Heart left ventricle (tissue), 13 donors: ENCODE results near the gene VWA8.

Source experiments
- POLR2A ChIP-seq, 2 donors: fragments of 450-650 bp; IDR thresholded peaks; one replicate each; pipeline ENCODE4 v1.6.1; 2017; ENCODE audit warnings: antibody characterized with exemption in 2 of 2, mild to moderate bottlenecking in 2 of 2, moderate library complexity in 2 of 2
- TF ChIP-seq, protein P1 (sequence below), 12 donors: fragments of 200-600 bp; sonication (generic) in 4 of 12; IDR thresholded peaks; one replicate each; pipeline versions ENCODE4 v1.5.0 to v1.8.0; 2018 to 2022; ENCODE audit warnings: antibody characterized with exemption in 12 of 12, mild to moderate bottlenecking in 5 of 12
- donor health status: ischemic (EF 13 %, LVEDD 7.1; RV severe dilation, severe dysfunction).
- donor health status: DM: no; HTN: yes; CAD: no.
- donor health status: DM: no; HTN: no; CAD: no.
- donor health status: ischemic (EF 25% LVEDD 6.9; RV normal size, moderate dysfunction).
- donor health status: ischemic (EF 25% LVEDD 5.7; RV mildly dilated, moderate dysfunction).
- donor health status: ischemic (EF 35%, LVEDD 5.7; RV mildly dilated, moderate dysfunction).
- donor health status: nonischemic (EF 11% LVEDD 7.7; RV severe dilation, severe dysfunction).
- donor health status: DM: yes; HTN: yes; CAD: no.
- donor health status: PGD.
- donor health status: ischemic (EF 29% LVEDD 5.4; RV normal size, mild dysfunction).
- donor health status: nonischemic (EF 23%, LVEDD 6.1; RV moderate dilation, normal function).

DNA sequence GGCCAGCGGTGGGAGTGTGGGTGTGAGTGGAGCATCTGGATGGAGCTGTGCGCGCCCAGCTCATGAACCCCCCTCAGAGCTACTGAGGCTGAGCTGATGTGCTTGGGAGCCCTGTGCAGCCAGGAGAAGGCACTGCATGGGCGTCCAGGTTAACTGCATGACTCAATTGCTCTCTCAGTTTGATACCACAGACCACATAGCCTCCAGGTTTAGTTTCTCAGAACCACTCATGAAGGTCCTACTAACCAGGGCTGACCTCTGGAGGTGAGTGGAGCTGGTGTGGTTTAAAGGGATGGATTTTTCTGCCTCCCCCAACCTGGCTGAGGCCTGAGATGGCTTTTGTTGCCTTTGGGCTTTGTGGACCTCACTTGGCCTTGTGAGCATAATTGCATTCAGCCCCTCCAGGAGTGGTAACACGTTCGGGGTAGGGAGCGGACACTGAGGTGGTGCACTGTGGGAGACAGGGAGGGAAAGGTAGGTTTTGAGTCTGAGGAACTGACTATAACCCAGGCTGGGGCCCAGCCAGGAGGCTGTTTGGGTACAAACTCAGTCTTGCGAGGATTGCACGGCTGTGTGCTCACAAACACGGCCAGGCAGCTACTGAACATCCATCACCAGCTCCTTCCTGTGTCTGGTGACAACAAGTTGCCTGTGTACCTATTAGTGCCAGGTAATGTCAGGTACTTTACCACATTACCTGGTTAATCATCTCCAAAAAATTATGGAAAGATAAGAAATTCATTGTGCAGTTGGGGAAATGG, 406.1 kb downstream of the VWA8 start:
- TF ChIP-seq, protein P1, sequence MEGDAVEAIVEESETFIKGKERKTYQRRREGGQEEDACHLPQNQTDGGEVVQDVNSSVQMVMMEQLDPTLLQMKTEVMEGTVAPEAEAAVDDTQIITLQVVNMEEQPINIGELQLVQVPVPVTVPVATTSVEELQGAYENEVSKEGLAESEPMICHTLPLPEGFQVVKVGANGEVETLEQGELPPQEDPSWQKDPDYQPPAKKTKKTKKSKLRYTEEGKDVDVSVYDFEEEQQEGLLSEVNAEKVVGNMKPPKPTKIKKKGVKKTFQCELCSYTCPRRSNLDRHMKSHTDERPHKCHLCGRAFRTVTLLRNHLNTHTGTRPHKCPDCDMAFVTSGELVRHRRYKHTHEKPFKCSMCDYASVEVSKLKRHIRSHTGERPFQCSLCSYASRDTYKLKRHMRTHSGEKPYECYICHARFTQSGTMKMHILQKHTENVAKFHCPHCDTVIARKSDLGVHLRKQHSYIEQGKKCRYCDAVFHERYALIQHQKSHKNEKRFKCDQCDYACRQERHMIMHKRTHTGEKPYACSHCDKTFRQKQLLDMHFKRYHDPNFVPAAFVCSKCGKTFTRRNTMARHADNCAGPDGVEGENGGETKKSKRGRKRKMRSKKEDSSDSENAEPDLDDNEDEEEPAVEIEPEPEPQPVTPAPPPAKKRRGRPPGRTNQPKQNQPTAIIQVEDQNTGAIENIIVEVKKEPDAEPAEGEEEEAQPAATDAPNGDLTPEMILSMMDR (IDR thresholded peaks at IDR 0.05) = no peak
- TF ChIP-seq POLR2A (IDR thresholded peaks at IDR 0.05) = no peak
